A549 (cell line): ENCODE data around the gene KCNE4.

Source experiments
- CTCF ChIP-seq: fragments of >200 bp; sonication (Bioruptor Twin); formaldehyde crosslinking; IDR thresholded peaks from 3 replicates; pipeline ENCODE4 v1.5.1; 2016
- MAZ ChIP-seq: fragments of 150-350 bp; IDR thresholded peaks from 2 replicates; pipeline ENCODE4 v1.6.1; 2014; ENCODE audit warnings: antibody characterized with exemption, low read depth, low read length, borderline replicate concordance
- PBX3 ChIP-seq: IDR thresholded peaks from 2 replicates; pipeline ENCODE4 v1.6.1; 2012
- RFX5 ChIP-seq: fragments of 450-650 bp; IDR thresholded peaks from 2 replicates; pipeline ENCODE4 v1.7.1; 2014; ENCODE audit warnings: antibody characterized with exemption, mild to moderate bottlenecking, moderate library complexity

- TF ChIP-seq CTCF: no peak
- TF ChIP-seq RFX5: no peak
- TF ChIP-seq PBX3: no peak
- no peak for TF ChIP-seq MAZ
Observed at GRCh38 chr2:223055140-223055539, 3.1 kb downstream of the KCNE4 start.
